Osteoblast (primary cell): Measurements from ENCODE around the gene ANKRA2. TPM values are rescaled to one million over a fixed set of nuclear protein-coding genes. Genes with fewer than 3 reads are reported as not detected.
A peak's percentile ranks its signal among the peaks of the same experiment; 100 is the strongest.

ENCODE experiments used
- DNase-seq: peaks from one replicate; pipeline ENCODE4 v3.0.0; 2011; ENCODE audit warnings: low spot score, mixed read lengths; ENCODE audit not compliant: insufficient read length; ENCODE audit errors: missing footprints
- H2AFZ ChIP-seq: 2 replicates; pipeline ENCODE4 v1.6.0; 2011; ENCODE audit warnings: mild to moderate bottlenecking, low read length
- H3K27ac ChIP-seq: 2 replicates; pipeline ENCODE4 v1.5.1; 2011; ENCODE audit warnings: mild to moderate bottlenecking, low read depth, low read length, moderate library complexity
- H3K27me3 ChIP-seq: 2 replicates; pipeline ENCODE4 v1.6.0; 2012; ENCODE audit warnings: mild to moderate bottlenecking, control low read depth, inconsistent platforms, low read length, moderate library complexity; ENCODE audit not compliant: insufficient read depth
- H3K36me3 ChIP-seq: 2 replicates; pipeline ENCODE4 v1.5.1; 2011; ENCODE audit warnings: mild to moderate bottlenecking, low read length, control low read depth, moderate library complexity; ENCODE audit not compliant: insufficient read depth
- H3K4me1 ChIP-seq: 2 replicates; pipeline ENCODE4 v1.5.1; 2011; ENCODE audit warnings: mild to moderate bottlenecking, low read length, control low read depth, moderate library complexity; ENCODE audit not compliant: insufficient read depth
- H3K4me2 ChIP-seq: 2 replicates; pipeline ENCODE4 v1.6.0; 2011; ENCODE audit warnings: mild to moderate bottlenecking, low read length; ENCODE audit not compliant: insufficient read depth
- H3K4me3 ChIP-seq: fragments of 200-600 bp; sonication (generic); 3 replicates; pipeline ENCODE4 v1.5.1; 2012; ENCODE audit warnings: mild to moderate bottlenecking, low read length, inconsistent platforms; ENCODE audit not compliant: insufficient read depth
- H3K79me2 ChIP-seq: 2 replicates; pipeline ENCODE4 v1.6.0; 2012; ENCODE audit warnings: mild to moderate bottlenecking, low read length, control low read depth, inconsistent platforms; ENCODE audit not compliant: insufficient read depth
- H3K9me3 ChIP-seq: 2 replicates; pipeline ENCODE4 v1.5.1; 2011; ENCODE audit warnings: low read depth, low read length, control low read depth
- H4K20me1 ChIP-seq: 2 replicates; pipeline ENCODE4 v1.6.0; 2012; ENCODE audit warnings: mild to moderate bottlenecking, low read length, control low read depth; ENCODE audit not compliant: insufficient read depth
- CTCF ChIP-seq: IDR thresholded peaks from 2 replicates; pipeline ENCODE4 v1.5.1; 2011; ENCODE audit warnings: mild to moderate bottlenecking, low read depth, low read length, moderate library complexity; ENCODE audit errors: extremely low read depth
- total RNA-seq: library from RNA; depleted of rRNA; stranded (reverse); fragments of >200 nt; gene quantifications from 2 replicates; pipeline ENCODE4 v1.2.3, GENCODE V29; 2012

Gene ANKRA2
- total RNA-seq, 1 donor = 25.3 TPM

- Histone ChIP-seq H4K20me1 (no peaks in the 10 kb centered on the region), H3K4me2 (no peak overlapping the region), H2AFZ (no peak overlapping the region), H3K27ac (no peak overlapping the region), H3K4me3 (no peak overlapping the region), H3K36me3 (no peaks in the 10 kb centered on the region), H3K9me3 (no peaks in the 10 kb centered on the region), H3K27me3 (no peaks in the 10 kb centered on the region), H3K79me2 (no peaks in the 10 kb centered on the region), H3K4me1 (no peaks in the 10 kb centered on the region)
- DNase-seq = no peak
- no peak for TF ChIP-seq CTCF
Measured at GRCh38 chr5:73545403-73545779, 20.0 kb downstream of the ANKRA2 start.

- no peaks in the 10 kb centered on the region for H3K4me1 ChIP-seq
Measured at GRCh38 chr5:73544429-73545402, 20.7 kb downstream of the ANKRA2 start.

GRCh38 chr5:73542020-73542419 is 23.4 kb downstream of the ANKRA2 start:
- Histone ChIP-seq H2AFZ (no peak overlapping the region), H3K27ac (no peak overlapping the region), H3K9me3 (no peaks in the 10 kb centered on the region), H3K4me1 (no peaks in the 10 kb centered on the region), H3K79me2 (no peaks in the 10 kb centered on the region), H3K36me3 (no peaks in the 10 kb centered on the region), H3K4me3 (no peak overlapping the region), H4K20me1 (no peaks in the 10 kb centered on the region), H3K27me3 (no peaks in the 10 kb centered on the region), H3K4me2 (no peak overlapping the region)
- no peak for TF ChIP-seq CTCF
- no peak for DNase-seq

More at GRCh38 chr5:73544429-73545402, 20.7 kb downstream of the ANKRA2 start:
- H3K4me3 ChIP-seq = no peak overlapping the region
- H2AFZ ChIP-seq = no peak overlapping the region
- no peaks in the 10 kb centered on the region for H3K9me3 ChIP-seq
- H3K4me2 ChIP-seq = no peak overlapping the region
- H4K20me1 ChIP-seq = no peaks in the 10 kb centered on the region
- H3K79me2 ChIP-seq = no peaks in the 10 kb centered on the region
- H3K27me3 ChIP-seq = no peaks in the 10 kb centered on the region
- no peaks in the 10 kb centered on the region for H3K36me3 ChIP-seq
- TF ChIP-seq CTCF = no peak
- H3K27ac ChIP-seq = no peak overlapping the region
- DNase-seq = no peak

- Histone ChIP-seq H3K4me1 (no peaks in the 10 kb centered on the region), H4K20me1 (no peaks in the 10 kb centered on the region), H3K79me2 (no peaks in the 10 kb centered on the region), H3K4me3 (no peak overlapping the region), H3K36me3 (no peaks in the 10 kb centered on the region), H3K4me2 (no peak overlapping the region), H2AFZ (no peak overlapping the region), H3K27me3 (peaks cover 1% of the 10 kb centered on the region), H3K27ac (no peak overlapping the region), H3K9me3 (no peaks in the 10 kb centered on the region)
- DNase-seq = peak; percentile 80
- no peak for TF ChIP-seq CTCF
Measured at GRCh38 chr5:73540192-73540591, 25.2 kb downstream of the ANKRA2 start.
